GM20000 (cell line): ENCODE data around the gene CBLL1.

Experiments used
- DNase-seq: peaks from one replicate; pipeline ENCODE4 v3.0.0; 2012; ENCODE audit warnings: low spot score
- TF ChIP-seq, protein P1 (sequence below): IDR thresholded peaks from 2 replicates; pipeline ENCODE4 v1.5.1; 2012; ENCODE audit warnings: mild to moderate bottlenecking, control low read depth; ENCODE audit errors: extremely low read depth, missing control alignments

The CBLL1 gene

DNA sequence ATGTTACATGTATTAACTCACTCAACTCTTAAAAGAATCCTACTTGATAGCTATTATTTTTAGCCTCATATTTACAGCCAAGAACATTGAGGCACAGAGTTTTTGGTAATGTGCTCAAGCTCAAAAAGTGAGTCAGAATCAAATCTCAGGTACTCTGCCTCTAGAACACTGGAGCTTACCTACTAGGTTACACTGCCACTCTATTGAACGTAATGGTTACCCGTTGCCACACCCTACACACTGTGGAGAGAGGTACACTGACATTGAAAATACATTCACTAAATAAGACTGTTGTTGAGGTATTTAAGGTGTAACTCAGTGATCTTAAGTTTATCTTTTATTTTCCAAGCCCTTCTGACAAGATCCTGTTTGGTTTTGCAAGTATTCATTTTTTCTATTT is 41.2 kb downstream of the CBLL1 start:
- TF ChIP-seq, protein P1, sequence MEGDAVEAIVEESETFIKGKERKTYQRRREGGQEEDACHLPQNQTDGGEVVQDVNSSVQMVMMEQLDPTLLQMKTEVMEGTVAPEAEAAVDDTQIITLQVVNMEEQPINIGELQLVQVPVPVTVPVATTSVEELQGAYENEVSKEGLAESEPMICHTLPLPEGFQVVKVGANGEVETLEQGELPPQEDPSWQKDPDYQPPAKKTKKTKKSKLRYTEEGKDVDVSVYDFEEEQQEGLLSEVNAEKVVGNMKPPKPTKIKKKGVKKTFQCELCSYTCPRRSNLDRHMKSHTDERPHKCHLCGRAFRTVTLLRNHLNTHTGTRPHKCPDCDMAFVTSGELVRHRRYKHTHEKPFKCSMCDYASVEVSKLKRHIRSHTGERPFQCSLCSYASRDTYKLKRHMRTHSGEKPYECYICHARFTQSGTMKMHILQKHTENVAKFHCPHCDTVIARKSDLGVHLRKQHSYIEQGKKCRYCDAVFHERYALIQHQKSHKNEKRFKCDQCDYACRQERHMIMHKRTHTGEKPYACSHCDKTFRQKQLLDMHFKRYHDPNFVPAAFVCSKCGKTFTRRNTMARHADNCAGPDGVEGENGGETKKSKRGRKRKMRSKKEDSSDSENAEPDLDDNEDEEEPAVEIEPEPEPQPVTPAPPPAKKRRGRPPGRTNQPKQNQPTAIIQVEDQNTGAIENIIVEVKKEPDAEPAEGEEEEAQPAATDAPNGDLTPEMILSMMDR, result no peak
- no peak for DNase-seq

DNA sequence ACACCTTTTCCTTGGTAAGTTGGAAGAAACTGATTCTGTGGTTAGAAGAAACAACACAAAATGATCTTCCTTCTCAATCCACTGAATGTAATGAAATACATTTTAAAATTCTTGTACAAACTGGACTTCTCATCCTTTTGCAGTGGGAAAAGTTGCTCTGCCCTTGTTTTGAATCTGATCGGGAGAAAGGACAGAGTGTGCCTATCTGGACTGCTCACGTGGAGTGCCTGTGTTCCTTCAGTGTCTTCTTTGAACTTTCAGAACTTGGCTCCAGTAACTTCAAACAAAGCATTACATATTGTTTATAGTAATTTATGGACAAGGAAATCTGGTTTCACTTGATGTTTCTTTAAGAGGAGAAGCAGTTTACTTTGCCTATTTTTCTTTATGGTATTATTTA is 42.0 kb downstream of the CBLL1 start:
- TF ChIP-seq, protein P1, result no peak
- no peak for DNase-seq

DNA sequence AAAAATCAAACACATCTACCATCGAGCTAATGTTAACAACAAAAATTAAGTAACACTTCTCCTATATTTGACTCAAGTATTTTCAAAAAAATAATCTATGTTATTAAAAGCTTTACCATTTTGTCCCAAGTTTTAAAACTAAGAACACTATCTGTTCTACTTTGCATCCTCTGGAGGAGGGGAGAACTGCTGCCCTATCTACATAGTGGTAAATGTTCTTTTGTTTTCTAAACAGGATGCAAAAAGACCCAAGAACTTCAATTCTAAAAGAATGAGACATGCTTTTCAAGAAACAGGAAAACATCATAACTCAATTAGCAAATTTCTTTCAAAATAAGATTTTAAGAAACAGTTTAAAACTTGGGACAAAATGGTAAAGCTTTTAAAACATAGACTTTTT is 44.3 kb downstream of the CBLL1 start:
- no peak for DNase-seq
- TF ChIP-seq, protein P1, result no peak

DNA sequence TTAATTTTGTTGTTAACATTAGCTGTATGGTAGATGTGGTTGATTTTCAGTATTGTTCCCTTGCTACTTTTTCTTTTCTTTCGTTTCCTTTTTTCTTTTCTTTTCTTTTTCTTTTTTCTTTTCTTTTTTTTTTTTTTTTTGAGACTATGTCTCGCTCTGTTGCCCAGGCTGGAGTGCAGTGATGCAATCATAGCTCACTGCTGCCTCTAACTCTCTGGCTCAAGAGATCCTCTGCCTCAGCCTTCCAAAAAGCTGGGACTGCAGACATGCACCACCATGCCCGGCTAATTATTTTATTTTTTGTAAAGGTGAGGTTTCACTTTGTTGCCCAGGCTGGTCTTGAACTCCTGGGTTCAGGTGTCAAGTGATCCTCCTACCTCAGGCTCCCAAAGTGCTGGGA is 44.7 kb downstream of the CBLL1 start:
- TF ChIP-seq, protein P1, result no peak
- DNase-seq, result no peak

DNA sequence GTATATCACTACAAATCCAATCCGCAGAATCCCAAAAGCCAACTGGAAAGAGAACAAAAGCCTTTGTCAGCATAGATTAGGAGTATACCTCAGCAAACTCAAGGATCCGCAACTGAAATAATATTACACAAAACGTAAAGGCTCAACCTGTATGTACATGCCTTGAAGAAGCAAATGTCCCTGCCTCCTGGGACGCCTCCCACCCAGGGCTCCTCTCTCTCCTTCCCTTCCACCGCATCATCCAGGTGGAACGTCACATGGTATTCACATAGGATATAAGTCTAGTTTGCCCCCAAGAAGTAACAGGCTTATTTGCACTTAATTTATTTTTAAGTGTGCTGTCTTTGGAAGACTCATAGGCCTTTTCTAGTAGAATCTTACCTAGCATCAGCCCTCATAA is 45.7 kb downstream of the CBLL1 start:
- TF ChIP-seq, protein P1, result no peak

DNA sequence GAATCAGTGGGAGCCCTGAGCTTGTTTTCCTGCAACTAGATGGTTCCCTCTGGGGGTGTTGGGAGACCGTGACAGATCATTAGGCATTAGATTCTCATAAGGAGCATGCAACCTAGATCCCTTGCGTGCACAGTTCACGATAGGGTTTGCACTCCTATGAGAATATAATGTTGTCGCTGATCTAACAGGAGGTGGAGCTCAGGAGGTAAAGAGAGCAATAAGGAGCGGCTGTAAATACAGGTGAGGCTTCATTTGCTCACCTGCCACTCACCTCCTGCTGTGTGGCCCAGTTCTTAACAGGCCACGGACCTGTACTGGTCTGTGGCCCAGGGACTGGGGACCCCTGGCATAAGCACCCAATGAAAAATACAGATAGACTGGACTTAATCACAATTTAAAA is 48.4 kb downstream of the CBLL1 start:
- no peak for DNase-seq
- TF ChIP-seq, protein P1, result no peak

More for the DNA sequence above, 45.7 kb downstream of the CBLL1 start:
- DNase-seq, result no peak

DNA sequence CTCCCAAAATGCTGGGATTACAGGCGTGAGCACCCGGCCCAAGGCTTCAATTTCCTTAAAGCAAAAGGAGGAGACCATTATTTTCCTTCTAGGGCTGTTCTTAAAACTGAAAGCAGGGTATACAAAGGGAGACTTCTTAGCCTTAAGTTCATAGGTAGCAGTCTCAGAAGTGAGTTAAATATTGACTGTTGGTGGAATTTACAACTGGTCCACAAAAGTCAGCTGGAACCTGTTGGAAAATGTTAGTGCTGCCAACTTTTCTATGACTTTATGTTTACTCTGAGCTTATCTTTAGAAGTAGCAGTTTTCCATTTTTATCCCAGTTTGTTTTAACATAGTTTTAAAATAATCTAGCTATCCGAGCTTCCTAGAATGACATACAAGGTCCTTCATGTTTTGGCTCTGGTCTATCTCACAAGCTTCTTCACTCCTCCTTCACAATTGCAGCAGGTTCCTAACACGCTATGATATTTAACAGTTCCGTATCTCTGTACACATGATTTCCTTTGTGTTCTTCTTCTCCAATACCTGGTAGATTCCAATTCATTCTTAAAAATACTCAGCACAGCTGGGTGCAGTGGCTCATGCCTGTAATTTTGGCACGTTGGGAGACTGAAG is 55.8 kb downstream of the CBLL1 start:
- DNase-seq, result no peak
- TF ChIP-seq, protein P1, result no peak
